GM23248 (cell line): ENCODE data around the gene BROX.

Experiments used
- EZH2 ChIP-seq: fragments of 200-600 bp; sonication (generic); IDR thresholded peaks from 2 replicates; pipeline ENCODE4 v1.6.1; 2018; ENCODE audit warnings: antibody characterized with exemption, mild to moderate bottlenecking; ENCODE audit not compliant: insufficient read depth, poor library complexity, severe bottlenecking
- EZH2phosphoT487 ChIP-seq: fragments of 200-600 bp; sonication (generic); IDR thresholded peaks from 2 replicates; pipeline ENCODE4 v1.6.1; 2018; ENCODE audit warnings: antibody characterized with exemption, moderate library complexity, mild to moderate bottlenecking, low read depth; ENCODE audit not compliant: insufficient read depth

DNA sequence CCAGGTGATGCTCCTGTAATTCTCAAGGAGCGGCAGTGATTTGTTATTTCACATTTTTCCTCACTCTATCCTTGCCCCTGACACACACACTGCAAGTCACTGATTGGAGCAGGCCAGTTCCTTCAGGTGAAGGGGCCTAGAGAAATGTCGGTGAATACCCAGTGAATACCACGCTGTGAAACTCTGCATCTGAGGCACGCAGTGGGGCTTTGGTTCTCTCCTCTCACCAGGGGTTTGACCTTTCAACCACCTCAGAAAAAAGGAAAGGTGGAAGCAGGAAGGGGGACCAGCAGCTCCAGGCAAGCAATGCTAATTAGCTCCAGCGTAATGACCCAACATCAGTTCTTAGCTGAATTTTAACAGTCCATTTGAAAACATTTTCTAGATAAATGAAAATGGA, 24.1 kb downstream of the BROX start:
- no peak for TF ChIP-seq EZH2
- no peak for TF ChIP-seq EZH2phosphoT487
